GM23338 (cell line): ENCODE measurements around the gene ERBB4.

ENCODE experiments used
- CTCF ChIP-seq, 2 experiments: fragments of 200-600 bp in 1 of 2; sonication (generic) in 1 of 2; conservative IDR thresholded peaks; 2 replicates each; pipeline versions ENCODE4 v1.5.1 to v1.6.1; 2016 to 2017; ENCODE audit warnings: antibody characterized with exemption in 2 of 2, low read depth in 2 of 2, mild to moderate bottlenecking in 2 of 2, moderate library complexity in 1 of 2
- JUNB ChIP-seq: IDR thresholded peaks from one replicate; pipeline ENCODE4 v1.6.1; 2016; ENCODE audit warnings: antibody characterized with exemption; ENCODE audit not compliant: unreplicated experiment
- ZNF331 ChIP-seq: fragments of 250-450 bp; sonication (Bioruptor Pico); IDR thresholded peaks from 2 replicates; pipeline ENCODE4 v1.5.0; 2020; ENCODE audit warnings: low read depth, mild to moderate bottlenecking, moderate library complexity

GRCh38 chr2:212158081-212158480 lies 380.5 kb downstream of the ERBB4 start:
- no peak for TF ChIP-seq CTCF (conservative IDR thresholded peaks at IDR 0.05; ENCODE audit: low read depth in 2 of 2)
- no peak for TF ChIP-seq JUNB
- no peak for TF ChIP-seq ZNF331
